ENCODE measurements around the gene RAB34. TPM values are rescaled to one million over a fixed set of nuclear protein-coding genes. Genes with fewer than 3 reads are reported as not detected.
A peak's percentile ranks its signal among the peaks of the same experiment; 100 is the strongest.

Gene RAB34
- total and polyA plus RNA-seq, 8 donors = 79.4 to 213 (median 189) TPM

DNA sequence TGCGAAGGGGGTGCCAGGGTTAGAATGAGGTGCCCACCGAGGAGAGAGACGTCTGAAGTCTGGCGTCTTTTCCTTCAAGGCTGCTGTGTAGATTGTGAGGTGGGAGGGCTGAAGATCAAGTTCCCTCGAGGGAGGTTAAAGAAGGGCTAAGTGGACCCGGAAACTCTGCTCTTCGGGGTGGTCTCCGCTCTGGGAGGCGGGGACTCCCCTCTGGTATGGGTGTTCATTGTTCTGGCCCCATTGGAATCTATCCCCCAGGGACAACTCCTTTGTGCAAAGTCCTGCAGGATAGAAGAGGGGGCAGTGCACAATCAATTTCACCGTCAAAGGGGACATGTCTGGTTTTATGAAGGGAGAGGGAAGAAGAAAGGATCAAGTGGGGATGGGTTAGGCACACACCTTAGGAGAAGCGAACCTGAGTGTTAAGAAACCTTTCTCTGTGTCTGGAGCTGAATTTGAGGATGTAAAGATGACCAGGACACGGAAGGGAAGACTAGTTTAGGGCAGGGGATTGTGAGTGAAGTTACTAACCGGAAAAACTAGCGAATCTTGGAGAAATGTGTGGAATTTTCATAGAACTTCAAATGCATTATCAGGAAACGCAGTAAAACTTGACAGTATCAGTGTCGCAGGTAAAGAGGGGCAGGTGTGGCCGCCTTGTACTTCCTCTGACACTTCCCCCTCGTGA, 809 bp upstream of the RAB34 start:
- peaks cover 40 to 74% of the 10 kb centered on the region in 2 donors for H3K4me1 ChIP-seq
- TF ChIP-seq, protein P1, sequence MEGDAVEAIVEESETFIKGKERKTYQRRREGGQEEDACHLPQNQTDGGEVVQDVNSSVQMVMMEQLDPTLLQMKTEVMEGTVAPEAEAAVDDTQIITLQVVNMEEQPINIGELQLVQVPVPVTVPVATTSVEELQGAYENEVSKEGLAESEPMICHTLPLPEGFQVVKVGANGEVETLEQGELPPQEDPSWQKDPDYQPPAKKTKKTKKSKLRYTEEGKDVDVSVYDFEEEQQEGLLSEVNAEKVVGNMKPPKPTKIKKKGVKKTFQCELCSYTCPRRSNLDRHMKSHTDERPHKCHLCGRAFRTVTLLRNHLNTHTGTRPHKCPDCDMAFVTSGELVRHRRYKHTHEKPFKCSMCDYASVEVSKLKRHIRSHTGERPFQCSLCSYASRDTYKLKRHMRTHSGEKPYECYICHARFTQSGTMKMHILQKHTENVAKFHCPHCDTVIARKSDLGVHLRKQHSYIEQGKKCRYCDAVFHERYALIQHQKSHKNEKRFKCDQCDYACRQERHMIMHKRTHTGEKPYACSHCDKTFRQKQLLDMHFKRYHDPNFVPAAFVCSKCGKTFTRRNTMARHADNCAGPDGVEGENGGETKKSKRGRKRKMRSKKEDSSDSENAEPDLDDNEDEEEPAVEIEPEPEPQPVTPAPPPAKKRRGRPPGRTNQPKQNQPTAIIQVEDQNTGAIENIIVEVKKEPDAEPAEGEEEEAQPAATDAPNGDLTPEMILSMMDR (IDR thresholded peaks at IDR 0.05) = no peak
- H3K4me3 ChIP-seq = peak overlapping the region; percentile 65 to 96
- intact Hi-C loops (cut with DNase I) = no loop called here
- peaks cover 0 to 49% of the 10 kb centered on the region in 2 donors for H3K36me3 ChIP-seq
- ATAC-seq (no peak), DNase-seq (peak in 2 of 4 donors; percentile 69 to 71)
- H3K9me3 ChIP-seq = no peaks in the 10 kb centered on the region
- peak overlapping the region; percentile 79 to 86 for H3K27ac ChIP-seq
- H3K27me3 ChIP-seq = peaks cover 0 to 19% of the 10 kb centered on the region in 2 donors

DNA sequence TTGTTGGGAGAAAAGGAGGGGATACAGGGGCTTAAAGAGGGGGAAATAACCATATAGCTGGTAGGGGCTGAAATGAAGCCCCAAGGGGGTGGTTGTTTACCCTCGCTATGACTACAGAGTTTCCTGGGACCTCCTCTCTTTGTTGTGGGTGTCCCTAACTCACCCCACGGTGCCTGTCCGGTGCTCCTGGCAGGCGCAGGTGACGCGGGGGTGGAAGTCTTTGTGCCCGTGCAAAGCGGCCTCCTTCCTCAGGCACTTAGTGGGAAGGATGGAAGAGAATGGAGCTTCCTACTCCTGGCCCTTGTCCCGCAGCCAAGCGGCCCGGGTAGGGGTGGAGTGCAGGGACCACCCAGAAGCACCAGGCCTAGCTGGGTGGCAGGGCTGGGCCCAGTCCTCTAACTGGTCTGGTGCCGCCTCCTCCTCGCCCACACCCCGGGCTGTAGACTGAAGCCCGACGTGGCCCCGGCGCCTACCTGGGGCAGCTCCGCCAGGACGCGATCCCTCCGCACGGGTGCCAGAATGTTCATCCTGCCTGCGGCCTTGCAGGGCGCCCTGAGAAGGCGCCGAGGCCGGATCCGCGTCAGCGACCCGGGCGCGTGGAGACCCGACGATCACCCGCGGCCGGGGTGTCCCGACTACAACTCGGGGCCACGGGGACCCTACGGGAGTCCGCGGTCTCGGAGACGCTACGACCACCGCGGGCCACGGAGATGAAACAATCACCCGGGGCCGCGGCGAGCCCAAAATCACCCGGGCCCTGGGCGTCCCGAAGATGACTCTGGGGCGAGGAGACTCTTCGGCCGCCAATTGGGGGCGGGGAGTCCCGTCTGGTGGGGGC, 709 bp downstream of the RAB34 start:
- H3K4me3 ChIP-seq = peak overlapping the region; percentile 65 to 96
- DNase-seq (peak in 3 of 4 donors; percentile 53 to 84 (median 56)), ATAC-seq (peak; percentile 1)
- peaks cover 28 to 65% of the 10 kb centered on the region in 2 donors for H3K4me1 ChIP-seq
- H3K27me3 ChIP-seq = peaks cover 0 to 19% of the 10 kb centered on the region in 2 donors
- TF ChIP-seq, protein P1 (IDR thresholded peaks at IDR 0.05) = no peak
- peaks cover 0 to 37% of the 10 kb centered on the region in 2 donors for H3K36me3 ChIP-seq
- H3K27ac ChIP-seq = peak overlapping the region; percentile 79 to 86
- intact Hi-C loops (cut with DNase I) = no loop called here
- no peaks in the 10 kb centered on the region for H3K9me3 ChIP-seq

DNA sequence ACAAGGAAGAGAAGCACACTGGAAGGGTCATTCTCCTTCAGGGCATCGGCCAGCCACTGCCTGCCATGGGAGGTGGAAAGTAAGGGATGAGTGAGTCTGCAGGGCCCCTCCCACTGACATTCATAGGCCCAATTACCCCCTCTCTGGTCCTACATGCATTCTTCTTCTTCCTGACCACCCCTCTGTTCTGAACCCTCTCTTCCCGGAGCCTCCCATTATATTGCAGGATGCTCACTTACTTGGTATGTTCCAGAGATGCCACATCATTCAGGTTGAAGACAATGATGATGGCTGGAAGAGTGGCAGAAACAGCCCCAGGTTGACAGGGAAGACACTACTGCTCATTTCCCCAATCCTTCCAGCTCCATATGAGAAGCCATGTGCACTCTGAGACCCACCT, 2.5 kb downstream of the RAB34 start:
- no peak overlapping the region for H3K27ac ChIP-seq
- ATAC-seq (no peak), DNase-seq (no peak)
- no peaks in the 10 kb centered on the region for H3K9me3 ChIP-seq
- intact Hi-C loops (cut with DNase I) = no loop called here
- peaks cover 0 to 25% of the 10 kb centered on the region in 2 donors for H3K36me3 ChIP-seq
- H3K4me1 ChIP-seq = peaks cover 21 to 60% of the 10 kb centered on the region in 2 donors
- TF ChIP-seq, protein P1 (IDR thresholded peaks at IDR 0.05) = no peak
- peaks cover 0 to 19% of the 10 kb centered on the region in 2 donors for H3K27me3 ChIP-seq
- no peak overlapping the region for H3K4me3 ChIP-seq

DNA sequence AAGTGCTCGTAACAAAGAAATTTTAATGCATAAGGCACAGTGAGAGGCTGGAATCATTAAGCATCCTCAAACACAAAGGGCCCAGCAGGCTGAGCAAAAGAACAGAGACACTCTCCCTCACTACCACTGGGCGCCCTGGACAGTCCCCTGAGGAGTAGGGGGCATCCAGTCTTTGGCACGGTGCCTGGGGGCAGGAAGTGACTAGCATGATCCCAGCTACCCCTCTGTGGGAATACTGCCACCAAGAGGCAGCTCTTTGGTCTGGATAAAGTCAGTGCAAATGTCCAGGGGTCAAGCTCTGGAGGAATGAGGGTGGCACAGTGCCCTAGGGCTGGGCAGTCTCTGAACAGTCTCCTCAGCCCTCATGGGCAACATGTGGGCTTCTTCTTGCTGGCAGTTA, 3.4 kb downstream of the RAB34 start:
- DNase-seq (peak in 1 of 4 donors; percentile 44), ATAC-seq (no peak)
- Histone ChIP-seq H3K27ac (no peak overlapping the region), H3K9me3 (no peaks in the 10 kb centered on the region), H3K27me3 (peaks cover 0 to 19% of the 10 kb centered on the region in 2 donors), H3K4me3 (no peak overlapping the region), H3K36me3 (peaks cover 0 to 25% of the 10 kb centered on the region in 2 donors), H3K4me1 (peaks cover 21 to 60% of the 10 kb centered on the region in 2 donors)
- TF ChIP-seq, protein P1 (IDR thresholded peaks at IDR 0.05) = no peak
- intact Hi-C loops (cut with DNase I) = no loop called here
